NB4 (cell line): ENCODE data around the gene LYRM4.

Experiments used
- DNase-seq: peaks from one replicate; pipeline ENCODE4 v3.0.0; 2010; ENCODE audit warnings: low read depth
- H3K4me3 ChIP-seq: one replicate; pipeline ENCODE4 v1.5.1; 2011; ENCODE audit warnings: mild to moderate bottlenecking, low read depth, low read length, moderate library complexity
- CTCF ChIP-seq: IDR thresholded peaks from one replicate; pipeline ENCODE4 v1.5.1; 2012; ENCODE audit warnings: low read depth, low read length
- MAX ChIP-seq: IDR thresholded peaks from 2 replicates; pipeline ENCODE4 v1.6.1; 2011; ENCODE audit warnings: low read depth, low read length
- MYC ChIP-seq: IDR thresholded peaks from 2 replicates; pipeline ENCODE4 v1.6.1; 2011; ENCODE audit warnings: low read depth, low read length
- POLR2A ChIP-seq: IDR thresholded peaks from 2 replicates; pipeline ENCODE4 v1.6.1; 2011; ENCODE audit warnings: mild to moderate bottlenecking; ENCODE audit not compliant: insufficient read length; ENCODE audit errors: extremely low read depth

The LYRM4 gene

GRCh38 chr6:5128351-5128750, 132.4 kb downstream of the LYRM4 start:
- TF ChIP-seq CTCF (no peak), MYC (no peak), POLR2A (no peak), MAX (no peak)
- H3K4me3 ChIP-seq: no peak overlapping the region
- no peak for DNase-seq

GRCh38 chr6:5127106-5127687, 133.6 kb downstream of the LYRM4 start:
- no peak for DNase-seq
- TF ChIP-seq MYC: no peak
- TF ChIP-seq MAX: no peak
- no peak for TF ChIP-seq POLR2A
- no peak for TF ChIP-seq CTCF
- H3K4me3 ChIP-seq: no peak overlapping the region

DNA sequence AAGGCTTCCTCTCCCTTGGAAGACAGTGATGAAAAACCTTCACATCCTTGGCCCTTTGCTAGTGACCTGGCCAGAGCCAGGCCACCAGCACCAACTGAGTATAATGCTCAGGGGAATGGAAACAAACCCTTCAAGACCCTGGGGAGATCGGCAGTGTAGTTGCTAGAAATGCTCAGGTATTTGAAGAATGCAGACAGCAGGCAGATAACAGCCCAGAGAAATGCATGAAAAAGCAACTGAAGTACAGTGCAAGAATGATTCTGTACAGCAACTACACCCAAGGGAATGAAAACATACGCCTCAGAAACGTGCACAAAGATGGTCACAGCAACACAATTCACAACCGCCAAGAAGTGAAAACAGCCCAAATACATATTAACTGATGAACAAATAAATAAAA, 134.5 kb downstream of the LYRM4 start:
- H3K4me3 ChIP-seq: no peak overlapping the region
- no peak for DNase-seq
- TF ChIP-seq POLR2A: no peak
- TF ChIP-seq MYC: no peak
- no peak for TF ChIP-seq CTCF
- no peak for TF ChIP-seq MAX

GRCh38 chr6:5125152-5126006, 135.4 kb downstream of the LYRM4 start:
- no peak overlapping the region for H3K4me3 ChIP-seq
- no peak for TF ChIP-seq POLR2A
- TF ChIP-seq MAX: no peak
- no peak for TF ChIP-seq MYC
- no peak for TF ChIP-seq CTCF
- DNase-seq: no peak

DNA sequence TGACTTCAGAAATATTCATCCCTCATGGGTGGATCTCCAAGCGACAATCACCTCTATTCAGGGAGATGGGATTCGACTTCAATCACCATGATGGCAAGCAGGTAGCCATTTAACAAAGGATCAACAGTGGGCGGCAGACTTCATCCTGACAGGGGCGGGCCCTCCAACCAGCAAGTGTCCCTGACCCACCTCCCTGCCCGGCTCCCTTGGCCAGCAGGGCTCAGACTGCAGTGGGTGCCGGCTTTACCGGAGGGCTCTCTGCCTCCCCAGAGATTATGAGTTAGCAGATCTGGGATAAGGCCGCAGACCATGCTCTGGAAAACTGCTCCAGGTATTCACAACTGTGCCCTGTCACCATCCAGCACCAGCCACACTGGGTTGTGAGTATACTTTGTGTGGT, 136.2 kb downstream of the LYRM4 start:
- H3K4me3 ChIP-seq: no peak overlapping the region
- TF ChIP-seq CTCF: no peak
- TF ChIP-seq MYC: no peak
- TF ChIP-seq MAX: no peak
- TF ChIP-seq POLR2A: no peak
- no peak for DNase-seq
